A549 (cell line): ENCODE results near the gene CNIH1. TPM values are rescaled to one million over a fixed set of nuclear protein-coding genes. Genes with fewer than 3 reads are reported as not detected.

Experiments
- ATAC-seq, 2 experiments: fragments of 200-7000 bp in 1 of 2; fragments of >200 bp in 1 of 2; cut with Nextera tagmentation in 1 of 2; cut with Tn5 transposase in 1 of 2; 3 replicates each; pipeline versions ENCODE4 v1.8.0 to v1.9.1; 2018 to 2020; ENCODE audit warnings: mild to moderate bottlenecking in 1 of 2, moderate library complexity in 1 of 2
- CTCF ChIA-PET: fragments of 300-600 bp; sonication (Branson Sonifier 250); formaldehyde crosslinking; extraction: SDS; loops from one replicate; lab custom pipeline; 2021; ENCODE audit warnings: antibody characterized with exemption, inconsistent platforms; lab: Yijun Ruan, JAX
- POLR2A ChIA-PET: fragments of 350-600 bp; formaldehyde crosslinking; extraction: SDS; loops from one replicate; lab custom pipeline; 2021; ENCODE audit warnings: antibody characterized with exemption, inconsistent platforms; lab: Yijun Ruan, JAX
- DNase-seq, 2 experiments: peaks; one replicate each; pipeline versions ENCODE4 v3.0.0 to v3.0.0-alpha.2; 2011 to 2016; ENCODE audit warnings: low read depth in 1 of 2, low spot score in 1 of 2
- FAIRE-seq: peaks from 2 replicates; lab custom pipeline; 2011; peaks lifted over from hg19 to GRCh38; lab: Jason Lieb, UNC
- H3K27ac ChIP-seq, 2 experiments: fragments of >200 bp; sonication (Bioruptor Twin); formaldehyde crosslinking; 3 replicates each; pipeline ENCODE4 v1.5.1; 2016 to 2017
- H3K4me1 ChIP-seq: fragments of >200 bp; sonication (Bioruptor Twin); formaldehyde crosslinking; 3 replicates; pipeline ENCODE4 v1.6.1; 2016
- H3K4me2 ChIP-seq: fragments of >200 bp; sonication (Bioruptor Twin); formaldehyde crosslinking; 3 replicates; pipeline ENCODE4 v1.6.1; 2016
- H3K4me3 ChIP-seq: fragments of >200 bp; sonication (Bioruptor Twin); formaldehyde crosslinking; 3 replicates; pipeline ENCODE4 v1.5.1; 2016
- H3K9me3 ChIP-seq: fragments of >200 bp; sonication (Bioruptor Twin); formaldehyde crosslinking; 3 replicates; pipeline ENCODE4 v1.6.1; 2016
- ATOH8 ChIP-seq: fragments of 250-450 bp; sonication (Bioruptor Pico); IDR thresholded peaks from 2 replicates; pipeline ENCODE4 v1.5.0; 2020; ENCODE audit warnings: low read depth, mild to moderate bottlenecking, moderate library complexity
- CBX8 ChIP-seq: fragments of 200-600 bp; sonication (generic); IDR thresholded peaks from 2 replicates; pipeline ENCODE4 v1.6.1; 2016
- CEBPB ChIP-seq, 2 experiments: fragments of >200 bp in 1 of 2; sonication (Bioruptor Twin) in 1 of 2; formaldehyde crosslinking in 1 of 2; IDR thresholded peaks; 2 replicates each; pipeline ENCODE4 v1.6.1; 2012 to 2016
- CHD4 ChIP-seq: fragments of 200-600 bp; sonication (generic); IDR thresholded peaks from 2 replicates; pipeline ENCODE4 v1.6.1; 2016; ENCODE audit warnings: antibody characterized with exemption, mild to moderate bottlenecking, borderline replicate concordance
- CTCF ChIP-seq: fragments of >200 bp; sonication (Bioruptor Twin); formaldehyde crosslinking; IDR thresholded peaks from 3 replicates; pipeline ENCODE4 v1.5.1; 2016
- ELK1 ChIP-seq: fragments of 150-350 bp; IDR thresholded peaks from 2 replicates; pipeline ENCODE4 v1.6.1; 2014; ENCODE audit warnings: low read depth, mild to moderate bottlenecking, low read length
- FOSB ChIP-seq: fragments of 250-450 bp; sonication (Bioruptor Pico); IDR thresholded peaks from 2 replicates; pipeline ENCODE4 v1.5.0; 2020; ENCODE audit warnings: mild to moderate bottlenecking, moderate library complexity
- HOXA7 ChIP-seq: fragments of 250-450 bp; sonication (Bioruptor Pico); IDR thresholded peaks from 2 replicates; pipeline ENCODE4 v1.5.0; 2020; ENCODE audit warnings: mild to moderate bottlenecking, moderate library complexity
- HOXB13 ChIP-seq: fragments of 250-450 bp; sonication (Bioruptor Pico); IDR thresholded peaks from 2 replicates; pipeline ENCODE4 v1.5.0; 2020; ENCODE audit warnings: low read depth, mild to moderate bottlenecking, moderate library complexity
- HOXB5 ChIP-seq: fragments of 250-450 bp; sonication (Bioruptor Pico); IDR thresholded peaks from 2 replicates; pipeline ENCODE4 v1.5.0; 2020; ENCODE audit warnings: mild to moderate bottlenecking, moderate library complexity
- KDM5A ChIP-seq: fragments of 200-600 bp; sonication (generic); IDR thresholded peaks from 2 replicates; pipeline ENCODE4 v1.6.1; 2016; ENCODE audit warnings: antibody characterized with exemption, mild to moderate bottlenecking
- NPAS2 ChIP-seq: fragments of 250-450 bp; sonication (Bioruptor Pico); IDR thresholded peaks from 2 replicates; pipeline ENCODE4 v1.8.0; 2022; ENCODE audit warnings: mild to moderate bottlenecking, moderate library complexity, borderline replicate concordance
- PBX3 ChIP-seq: IDR thresholded peaks from 2 replicates; pipeline ENCODE4 v1.6.1; 2012
- PHF8 ChIP-seq: fragments of 200-600 bp; sonication (generic); IDR thresholded peaks from 2 replicates; pipeline ENCODE4 v1.6.1; 2016; ENCODE audit warnings: low read depth, mild to moderate bottlenecking, antibody characterized with exemption, moderate library complexity, borderline replicate concordance
- POLR2AphosphoS2 ChIP-seq: conservative IDR thresholded peaks from 2 replicates; pipeline ENCODE4 v1.6.1; 2012; ENCODE audit warnings: low read length, improper control_type of control experiment, inconsistent platforms
- RFX5 ChIP-seq: fragments of 450-650 bp; IDR thresholded peaks from 2 replicates; pipeline ENCODE4 v1.7.1; 2014; ENCODE audit warnings: antibody characterized with exemption, mild to moderate bottlenecking, moderate library complexity
- SREBF2 ChIP-seq: fragments of 450-650 bp; IDR thresholded peaks from 2 replicates; pipeline ENCODE4 v1.6.1; 2014; ENCODE audit warnings: mild to moderate bottlenecking, moderate library complexity
- USF2 ChIP-seq: fragments of 450-650 bp; IDR thresholded peaks from 2 replicates; pipeline ENCODE4 v1.6.1; 2014; ENCODE audit warnings: antibody characterized with exemption
- ZC3H11A ChIP-seq: fragments of 450-650 bp; IDR thresholded peaks from 2 replicates; pipeline ENCODE4 v1.6.1; 2014; ENCODE audit warnings: antibody characterized with exemption, mild to moderate bottlenecking
- ZSCAN20 ChIP-seq: fragments of 250-450 bp; sonication (Bioruptor Pico); IDR thresholded peaks from 2 replicates; pipeline ENCODE4 v1.8.0; 2022; ENCODE audit warnings: mild to moderate bottlenecking, moderate library complexity
- WGBS: methylation state at CpG from one replicate; pipeline ENCODE4 v1.1.6; 2017; ENCODE audit errors: missing lambda C conversion rate; 5-methylcytosine and 5-hydroxymethylcytosine counted together
- polyA plus RNA-seq, 4 experiments: library from polyadenylated mRNA; depleted of rRNA in 3 of 4; stranded (reverse); fragments of >200 nt; fragmentation: RNase III in 1 of 4; extraction: RNeasy Plus Mini Kit Qiagen cat#74134 plus additional on column Dnase treatment in 1 of 4; gene quantifications; 2 replicates in 3 of 4; 3 replicates in 1 of 4; pipeline ENCODE4 v1.2.3, GENCODE V29; 2011 to 2017

The CNIH1 gene
- polyA plus RNA-seq, 2 of the 4 experiments (the other 2 are of a cell fraction) = 337 to 411 TPM

- peak overlapping the region; percentile 84 for H3K4me3 ChIP-seq
- 0 out of 2 replicates have a peak, but pooled peaks have one; percentile 49 for TF ChIP-seq FOSB (CRISPR knock-in tag)
- no peak for TF ChIP-seq ZSCAN20 (CRISPR knock-in tag)
- 4% methylated on average over 9 of the region's 9 CpGs for WGBS
- H3K4me2 ChIP-seq = peak overlapping the region; percentile 86
- ChIA-PET POLR2A (interaction anchor here (1.0 to 2.7 kb wide), 6 partner anchors 9 to 539 kb away, joined by 3 to 13 read pairs (median 4); partner anchors contain the start of genes CGRRF1, SOCS4 and WDHD1), CTCF (interaction anchor here (0.7 to 8.0 kb wide), 14 partner anchors 9 to 378 kb away, joined by 3 to 66 read pairs (median 4); partner anchors contain the start of genes CGRRF1 and CNIH1)
- peaks cover 31% of the 10 kb centered on the region for H3K4me1 ChIP-seq
- peak overlapping the region; percentile 95 to 98 for H3K27ac ChIP-seq
- no peaks in the 10 kb centered on the region for H3K9me3 ChIP-seq
- no peak for DNase-seq
- FAIRE-seq = no peak
- ATAC-seq = peak in 1 of 2 experiments; percentile 58; a peak in 2 of 6 replicates
These were observed 47.1 kb upstream of the CNIH1 start for GRCh38 chr14:54488318-54488645.

- Histone ChIP-seq H3K9me3 (no peaks in the 10 kb centered on the region), H3K27ac (peak overlapping the region; percentile 95 to 98), H3K4me1 (peaks cover 35% of the 10 kb centered on the region), H3K4me3 (peak overlapping the region; percentile 84)
- ChIA-PET CTCF (interaction anchor here (0.8 to 8.0 kb wide), 13 partner anchors 9 to 378 kb away, joined by 3 to 66 read pairs (median 4); partner anchors contain the start of genes CGRRF1 and CNIH1), POLR2A (interaction anchor here (1.2 to 2.7 kb wide), 5 partner anchors 8 to 539 kb away, joined by 3 to 13 read pairs (median 6); partner anchors contain the start of genes CGRRF1, SOCS4 and WDHD1)
- WGBS = 5% methylated on average over 4 of the region's 4 CpGs
- peak; percentile 53 to 79 for DNase-seq
- peak; percentile 74 to 76; a peak in 5 of 6 replicates for ATAC-seq
- no peak for FAIRE-seq
- TF ChIP-seq CBX8 (no peak), POLR2AphosphoS2 (no peak), NPAS2 (CRISPR knock-in tag) (no peak), ATOH8 (CRISPR knock-in tag) (no peak), CHD4 (no peak), RFX5 (no peak), HOXA7 (CRISPR knock-in tag) (no peak), PHF8 (no peak), HOXB13 (CRISPR knock-in tag) (no peak), USF2 (no peak), ZC3H11A (no peak), CTCF (no peak), ELK1 (no peak)
- TF ChIP-seq, all 56 proteins: peak for 0
- H3K4me2 ChIP-seq = peak overlapping the region; percentile 86
These were observed 46.6 kb upstream of the CNIH1 start for GRCh38 chr14:54487771-54488170.

- ATAC-seq = no peak
- Histone ChIP-seq H3K9me3 (no peaks in the 10 kb centered on the region), H3K4me3 (no peak overlapping the region), H3K4me2 (peak overlapping the region; percentile 86), H3K4me1 (peaks cover 35% of the 10 kb centered on the region), H3K27ac (no peak overlapping the region)
- ChIA-PET CTCF (interaction anchor here (1.1 to 1.8 kb wide), 4 partner anchors 9 to 288 kb away, joined by 3 to 5 read pairs (median 4); no protein-coding TSS in a partner anchor), POLR2A (no interaction called here)
- TF ChIP-seq KDM5A = no peak
- TF ChIP-seq PBX3 = no peak
- TF ChIP-seq CEBPB (IDR thresholded peaks at IDR 0.05) = no peak
- no peak for TF ChIP-seq HOXB5 (CRISPR knock-in tag)
- TF ChIP-seq SREBF2 = no peak
- no peak for TF ChIP-seq CTCF
- TF ChIP-seq HOXB13 (CRISPR knock-in tag) = no peak
- WGBS = 93% methylated on average over 1 of the region's 1 CpG
- no peak for DNase-seq
- no peak for FAIRE-seq
These were observed 45.5 kb upstream of the CNIH1 start for GRCh38 chr14:54486685-54487084.
